Heart left ventricle (tissue), 16 donors: ENCODE data around the gene EVA1C. TPM values are rescaled to one million over a fixed set of nuclear protein-coding genes. Genes with fewer than 3 reads are reported as not detected.

Experiments used
- ATAC-seq, 4 donors: fragments of 200-7000 bp; cut with Tn5 transposase; one replicate each; pipeline ENCODE4 v1.9.1; 2020 to 2022; ENCODE audit warnings: moderate library complexity in 4 of 4, mild to moderate bottlenecking in 3 of 4, moderate number of reproducible peaks in 1 of 4
- DNase-seq, 5 donors: peaks; one replicate each; pipeline ENCODE4 v3.0.0-alpha.2; 2020
- H3K27ac ChIP-seq, 12 donors: fragments of 200-600 bp; sonication (generic) in 4 of 12; one replicate each; pipeline versions ENCODE4 v1.5.0 to v1.8.0; 2016 to 2022; ENCODE audit warnings: mild to moderate bottlenecking in 2 of 12
- H3K27me3 ChIP-seq, 9 donors: fragments of 200-600 bp; sonication (generic) in 2 of 9; one replicate each; pipeline versions ENCODE4 v1.5.1 to v1.8.0; 2016 to 2022; ENCODE audit warnings: mild to moderate bottlenecking in 3 of 9
- H3K36me3 ChIP-seq, 9 donors: fragments of 200-600 bp; sonication (generic) in 2 of 9; one replicate each; pipeline versions ENCODE4 v1.5.0 to v1.8.0; 2018 to 2022; ENCODE audit warnings: mild to moderate bottlenecking in 2 of 9
- H3K4me1 ChIP-seq, 12 donors: fragments of 200-600 bp; sonication (generic) in 4 of 12; one replicate each; pipeline versions ENCODE4 v1.5.0 to v1.8.0; 2016 to 2022; ENCODE audit warnings: mild to moderate bottlenecking in 3 of 12
- H3K4me3 ChIP-seq, 12 donors: fragments of 200-600 bp; sonication (generic) in 4 of 12; one replicate each; pipeline versions ENCODE4 v1.5.0 to v1.8.0; 2017 to 2022; ENCODE audit warnings: mild to moderate bottlenecking in 9 of 12, moderate library complexity in 4 of 12
- H3K9me3 ChIP-seq, 12 donors: fragments of 200-600 bp; sonication (generic) in 4 of 12; one replicate each; pipeline versions ENCODE4 v1.5.0 to v1.8.0; 2016 to 2022; ENCODE audit warnings: mild to moderate bottlenecking in 1 of 12
- POLR2A ChIP-seq, 2 donors: fragments of 450-650 bp; IDR thresholded peaks; one replicate each; pipeline ENCODE4 v1.6.1; 2017; ENCODE audit warnings: antibody characterized with exemption in 2 of 2, mild to moderate bottlenecking in 2 of 2, moderate library complexity in 2 of 2
- WGBS, 4 donors: extraction: QIAGEN DNeasy Blood & Tissue Kit in 2 of 4; methylation state at CpG; one replicate each; pipeline versions ENCODE4 v1.1.5 to v1.1.7; 2013 to 2018; 5-methylcytosine and 5-hydroxymethylcytosine counted together
- intact Hi-C, 10 donors: fragments of 100-400 bp; cut with DNase I; formaldehyde crosslinking; loops; one replicate each; pipeline versions ENCODE4 v1.11.1 to v1.14.2; 2022
- polyA plus RNA-seq, 2 donors: library from polyadenylated mRNA; stranded (reverse); fragments of 200-250 nt; gene quantifications; one replicate each; pipeline ENCODE4 v1.2.3, GENCODE V29; 2013
- total RNA-seq, 9 donors: library from RNA; depleted of rRNA in 2 of 9; stranded (reverse); fragments of >200 nt in 2 of 9; fragmentation: NEBNext Ultra II Directional in 3 of 9; extraction: Animal tissue kit (Norgen Biotek cat#: 25700) in 3 of 9; gene quantifications; one replicate each; pipeline versions ENCODE4 v1.1.0 to v1.2.4, GENCODE V29; 2016 to 2023
- TF ChIP-seq, protein P1 (sequence below), 12 donors: fragments of 200-600 bp; sonication (generic) in 4 of 12; IDR thresholded peaks; one replicate each; pipeline versions ENCODE4 v1.5.0 to v1.8.0; 2018 to 2022; ENCODE audit warnings: antibody characterized with exemption in 12 of 12, mild to moderate bottlenecking in 5 of 12
- donor health status: ischemic (EF 13 %, LVEDD 7.1; RV severe dilation, severe dysfunction).
- donor health status: healthy with polysubstance abuse.
- donor health status: DM: no; HTN: yes; CAD: no.
- donor health status: DM: no; HTN: no; CAD: no.
- donor health status: ischemic (EF 25% LVEDD 6.9; RV normal size, moderate dysfunction).
- donor health status: ischemic (EF 25% LVEDD 5.7; RV mildly dilated, moderate dysfunction).
- donor health status: healthy.
- donor health status: DM: yes; HTN: yes; CAD: no.
- donor health status: ischemic (EF 35%, LVEDD 5.7; RV mildly dilated, moderate dysfunction).
- donor health status: nonischemic (EF 11% LVEDD 7.7; RV severe dilation, severe dysfunction).
- donor health status: DM: yes; HTN: yes; CAD: no.
- donor health status: PGD.
- donor health status: ischemic (EF 29% LVEDD 5.4; RV normal size, mild dysfunction).
- donor health status: nonischemic (EF 23%, LVEDD 6.1; RV moderate dilation, normal function).

EVA1C gene
- total and polyA plus RNA-seq, 11 donors, result 10.1 to 44.4 (median 19.7) TPM

DNA sequence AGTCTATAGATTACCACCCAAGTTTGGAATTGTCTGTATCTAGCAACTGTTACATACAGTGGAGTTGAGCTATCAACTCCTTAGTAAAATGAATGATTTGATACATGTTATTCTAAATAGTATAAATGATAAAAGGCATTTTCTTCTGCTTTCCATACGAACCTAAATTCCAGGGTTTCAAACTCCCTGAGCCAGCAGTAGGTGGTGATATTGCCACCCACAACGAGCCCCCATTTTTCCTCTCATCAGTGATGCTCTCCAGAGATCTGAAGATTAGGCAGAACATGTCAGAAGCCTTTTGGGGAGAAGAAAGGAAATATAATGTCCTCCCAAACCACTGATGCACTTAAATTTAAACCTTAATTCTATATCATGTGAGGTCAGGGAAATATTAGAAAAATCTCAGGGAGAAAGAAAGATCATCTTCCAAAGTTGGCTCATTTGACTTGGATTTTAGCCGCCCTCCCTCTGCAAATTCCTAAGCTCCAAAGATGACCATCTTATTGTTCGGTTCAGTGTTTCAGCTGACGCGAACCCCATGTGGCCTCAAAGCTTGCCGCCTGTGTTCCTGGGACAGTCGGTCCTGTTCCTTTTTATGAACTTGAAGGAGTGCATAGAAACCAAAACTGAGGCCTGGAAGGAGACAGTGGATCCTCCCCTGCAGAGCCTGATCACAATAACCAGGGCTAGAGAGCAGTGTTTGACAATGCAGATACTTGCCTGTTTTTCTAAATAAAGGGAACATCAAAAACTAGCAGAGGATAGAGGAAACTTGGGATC, 2.3 kb downstream of the EVA1C start:
- TF ChIP-seq POLR2A (IDR thresholded peaks at IDR 0.05), result no peak
- TF ChIP-seq, protein P1, sequence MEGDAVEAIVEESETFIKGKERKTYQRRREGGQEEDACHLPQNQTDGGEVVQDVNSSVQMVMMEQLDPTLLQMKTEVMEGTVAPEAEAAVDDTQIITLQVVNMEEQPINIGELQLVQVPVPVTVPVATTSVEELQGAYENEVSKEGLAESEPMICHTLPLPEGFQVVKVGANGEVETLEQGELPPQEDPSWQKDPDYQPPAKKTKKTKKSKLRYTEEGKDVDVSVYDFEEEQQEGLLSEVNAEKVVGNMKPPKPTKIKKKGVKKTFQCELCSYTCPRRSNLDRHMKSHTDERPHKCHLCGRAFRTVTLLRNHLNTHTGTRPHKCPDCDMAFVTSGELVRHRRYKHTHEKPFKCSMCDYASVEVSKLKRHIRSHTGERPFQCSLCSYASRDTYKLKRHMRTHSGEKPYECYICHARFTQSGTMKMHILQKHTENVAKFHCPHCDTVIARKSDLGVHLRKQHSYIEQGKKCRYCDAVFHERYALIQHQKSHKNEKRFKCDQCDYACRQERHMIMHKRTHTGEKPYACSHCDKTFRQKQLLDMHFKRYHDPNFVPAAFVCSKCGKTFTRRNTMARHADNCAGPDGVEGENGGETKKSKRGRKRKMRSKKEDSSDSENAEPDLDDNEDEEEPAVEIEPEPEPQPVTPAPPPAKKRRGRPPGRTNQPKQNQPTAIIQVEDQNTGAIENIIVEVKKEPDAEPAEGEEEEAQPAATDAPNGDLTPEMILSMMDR (IDR thresholded peaks at IDR 0.05), result peak in 10 of 12 donors; percentile 9 to 58 (median 33)
- Histone ChIP-seq H3K27ac (peak overlapping the region; percentile 24 to 100 (median 99)), H3K36me3 (peaks cover 0 to 13% (median 6%) of the 10 kb centered on the region in 9 donors), H3K9me3 (no peaks in the 10 kb centered on the region), H3K27me3 (no peaks in the 10 kb centered on the region), H3K4me1 (peaks cover 12 to 75% (median 50%) of the 10 kb centered on the region in 12 donors), H3K4me3 (peak overlapping the region in 10 of 12 donors; percentile 51 to 95 (median 78))
- no peak for ATAC-seq
- 49 to 73% (median 57%) methylated on average over 8 of the region's 8 CpGs for WGBS, 4 donors
- no peak for DNase-seq
- intact Hi-C loops, result loop anchor here in 9 of 10 donors (5.0 to 10.0 kb wide), 8 partner anchors 38 to 198 kb away; partner anchors contain the start of gene CFAP298 (in 1 of the 9)

DNA sequence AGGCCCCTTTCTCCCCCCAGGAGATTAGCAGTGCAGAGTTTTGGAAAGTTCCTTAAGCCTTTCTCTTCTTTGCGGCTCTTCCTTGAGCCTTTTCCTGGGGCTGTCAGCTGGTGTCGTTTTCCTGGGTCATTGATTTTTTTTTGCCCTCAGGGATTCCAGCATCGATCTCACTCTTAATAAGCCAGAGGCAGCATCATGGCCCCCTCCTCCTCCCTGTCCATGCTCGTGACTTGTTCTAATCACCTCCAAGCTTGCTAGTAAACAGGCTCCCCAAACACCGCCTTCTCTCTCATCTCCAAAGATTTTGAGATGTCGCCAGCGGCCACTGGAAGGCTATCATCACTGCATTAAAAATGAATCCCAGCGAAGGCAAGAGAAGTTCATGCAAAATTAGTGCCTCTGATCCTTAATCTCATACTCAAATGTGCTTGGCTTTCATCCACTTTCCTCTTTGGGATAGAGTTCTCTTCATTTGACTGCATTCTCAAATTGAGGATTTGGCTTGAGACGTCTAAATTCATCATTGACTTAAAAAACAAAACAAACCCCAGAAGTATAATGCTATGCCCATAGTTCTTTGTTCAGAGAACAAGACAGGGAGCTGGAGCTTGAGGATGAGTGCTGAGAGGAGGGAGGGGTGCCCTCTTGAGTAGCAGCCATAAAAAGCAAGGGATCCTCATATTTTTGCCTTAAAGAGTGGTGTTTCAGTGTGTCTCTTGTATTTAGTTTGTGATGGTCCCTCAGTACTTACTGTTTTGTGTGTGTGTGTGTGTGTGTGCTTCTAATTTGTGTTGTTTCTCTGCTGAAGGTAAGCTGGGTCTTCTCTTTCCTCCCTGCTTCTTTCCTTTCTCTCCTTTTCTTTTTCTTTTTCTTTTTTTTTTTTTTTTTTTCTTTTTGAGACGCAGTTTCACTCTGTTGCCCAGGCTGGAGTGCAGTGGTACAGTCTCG, 3.2 kb downstream of the EVA1C start:
- DNase-seq, result no peak
- Histone ChIP-seq H3K27ac (peak overlapping the region; percentile 22 to 100 (median 96)), H3K9me3 (peaks cover 0 to 1% (median 0%) of the 10 kb centered on the region in 12 donors), H3K4me1 (peaks cover 5 to 68% (median 42%) of the 10 kb centered on the region in 12 donors), H3K27me3 (no peaks in the 10 kb centered on the region), H3K4me3 (peak overlapping the region in 9 of 12 donors; percentile 60 to 95 (median 79)), H3K36me3 (peaks cover 0 to 13% (median 6%) of the 10 kb centered on the region in 9 donors)
- WGBS, 4 donors, result 63 to 77% (median 72%) methylated on average over 11 of the region's 11 CpGs
- ATAC-seq, result no peak
- intact Hi-C loops, result loop anchor here in 2 of 10 donors (10.0 kb wide), 2 partner anchors 49 to 79 kb away; no protein-coding TSS in a partner anchor
- TF ChIP-seq POLR2A (IDR thresholded peaks at IDR 0.05), result no peak
- TF ChIP-seq, protein P1 (IDR thresholded peaks at IDR 0.05), result no peak

DNA sequence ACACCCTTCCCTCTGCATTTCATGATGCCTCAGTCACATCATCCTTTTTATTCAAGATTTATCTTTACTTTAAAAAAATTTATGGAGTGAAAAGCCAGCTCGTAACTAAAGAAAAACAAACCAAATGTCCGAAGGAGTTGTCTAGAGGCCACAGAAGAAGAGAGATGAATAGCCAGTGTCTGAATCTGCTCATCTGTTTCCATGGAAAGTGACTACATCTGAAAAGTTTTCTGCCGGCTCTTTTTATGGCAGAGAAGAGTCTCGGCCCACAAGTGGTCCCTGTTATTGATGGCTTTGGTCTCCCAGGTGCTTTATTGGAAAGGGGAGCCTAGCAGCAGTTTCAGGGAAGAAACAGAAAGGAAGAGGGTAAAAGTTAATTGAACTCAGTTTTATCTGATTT, 5.6 kb downstream of the EVA1C start:
- intact Hi-C loops, result loop anchor here in 2 of 10 donors (10.0 kb wide), 2 partner anchors 47 to 77 kb away; no protein-coding TSS in a partner anchor
- H3K27me3 ChIP-seq, result no peaks in the 10 kb centered on the region
- DNase-seq (no peak), ATAC-seq (no peak)
- H3K27ac ChIP-seq, result no peak overlapping the region
- H3K4me3 ChIP-seq, result no peak overlapping the region
- H3K9me3 ChIP-seq, result peaks cover 0 to 21% (median 8%) of the 10 kb centered on the region in 12 donors
- TF ChIP-seq, protein P1 (IDR thresholded peaks at IDR 0.05), result no peak
- no peak for TF ChIP-seq POLR2A (IDR thresholded peaks at IDR 0.05)
- H3K36me3 ChIP-seq, result peaks cover 0 to 13% (median 6%) of the 10 kb centered on the region in 9 donors
- H3K4me1 ChIP-seq, result peaks cover 4 to 60% (median 35%) of the 10 kb centered on the region in 12 donors
- 84 to 90% (median 87%) methylated on average over 4 of the region's 4 CpGs for WGBS, 4 donors
